A673 (cell line): ENCODE results near the gene BRI3BP.

Experiments used
- CTCF ChIP-seq: fragments of 300-800, 200-600 bp; sonication (generic); conservative IDR thresholded peaks from 2 replicates; pipeline ENCODE4 v1.5.1; 2017; ENCODE audit warnings: low read depth, mild to moderate bottlenecking, antibody characterized with exemption, low read length, moderate library complexity, mixed read lengths
- EZH2 ChIP-seq: fragments of 200-600 bp; sonication (generic); IDR thresholded peaks from 2 replicates; pipeline ENCODE4 v1.6.1; 2017; ENCODE audit warnings: borderline replicate concordance, low read depth, mild to moderate bottlenecking, mixed read lengths, antibody characterized with exemption, low read length; ENCODE audit not compliant: poor library complexity, severe bottlenecking

GRCh38 chr12:125014526-125014925, 21.1 kb downstream of the BRI3BP start:
- TF ChIP-seq CTCF (no peak), EZH2 (no peak)
